Measurements from ENCODE around the gene ARFGAP2.
A peak's percentile ranks its signal among the peaks of the same experiment; 100 is the strongest.

The ARFGAP2 gene

DNA sequence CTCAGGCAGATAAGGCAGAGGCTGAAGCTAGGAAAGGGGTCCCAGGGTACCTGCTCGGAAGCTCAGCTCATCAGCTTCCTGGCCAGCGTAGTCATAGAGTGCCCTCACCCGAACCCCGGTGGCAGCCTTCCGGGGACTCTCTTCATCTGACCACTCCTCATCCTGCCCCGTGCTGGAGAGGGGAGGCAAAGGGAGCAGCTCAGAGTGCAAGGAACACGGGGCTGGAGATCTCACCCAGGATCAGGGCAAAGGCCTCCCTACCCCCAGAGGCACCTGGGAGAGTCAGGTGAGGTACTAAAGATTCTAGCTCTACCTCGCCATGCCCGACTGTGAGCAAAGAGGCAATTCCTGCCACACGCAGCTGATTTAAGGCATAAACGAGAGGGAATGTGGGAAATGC lies 1.6 kb upstream of the ARFGAP2 start:
- TF ChIP-seq SPI1 (IDR thresholded peaks at IDR 0.05; ENCODE audit: borderline replicate concordance, low read depth) (no peak), REST (IDR thresholded peaks at IDR 0.05; ENCODE audit: insufficient replicate concordance, low read depth) (no peak), POLR2AphosphoS5 (IDR thresholded peaks at IDR 0.05; ENCODE audit: low read depth) (no peak), GABPA (IDR thresholded peaks at IDR 0.05; ENCODE audit: low read depth) (no peak), CTCF (IDR thresholded peaks at IDR 0.05; ENCODE audit: insufficient read depth, low read length) (no peak)
- Histone ChIP-seq H3K27me3 (ENCODE audit: insufficient read depth, poor library complexity, severe bottlenecking) (no peaks in the 10 kb centered on the region), H3K4me3 (replicated peaks; ENCODE audit: insufficient read depth, low read length) (no peak overlapping the region), H3K27ac (replicated peaks) (peak overlapping the region; percentile 93)
- no peak for DNase-seq (ENCODE audit: low read depth in 1 of 2, low spot score in 1 of 2)

DNA sequence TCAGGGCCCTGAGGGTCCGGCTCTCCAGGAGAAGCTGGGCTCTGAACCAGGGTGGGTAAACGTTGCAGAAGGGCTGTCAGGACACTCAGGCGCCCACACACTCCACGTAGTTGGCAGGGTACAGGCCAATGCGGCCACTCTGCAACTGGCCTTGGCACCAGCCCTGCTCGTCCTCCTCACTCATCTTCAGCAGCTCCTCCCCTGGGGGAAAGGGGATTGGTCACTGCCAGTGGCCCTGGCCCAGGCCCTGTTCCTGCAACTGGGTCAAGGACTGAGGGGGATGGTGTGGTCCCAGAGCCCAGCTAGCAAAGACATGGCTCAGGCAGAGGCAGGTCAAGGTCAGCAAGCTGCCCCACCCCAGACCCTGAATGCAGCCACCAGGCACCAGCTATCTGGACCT lies 1.2 kb upstream of the ARFGAP2 start:
- DNase-seq (ENCODE audit: low read depth in 1 of 2, low spot score in 1 of 2) = no peak
- H3K4me3 ChIP-seq (replicated peaks; ENCODE audit: insufficient read depth, low read length) = no peak overlapping the region
- no peaks in the 10 kb centered on the region for H3K27me3 ChIP-seq (ENCODE audit: insufficient read depth, poor library complexity, severe bottlenecking)
- H3K27ac ChIP-seq (replicated peaks) = peak overlapping the region; percentile 93
- TF ChIP-seq POLR2AphosphoS5 (IDR thresholded peaks at IDR 0.05; ENCODE audit: low read depth) = no peak
- no peak for TF ChIP-seq GABPA (IDR thresholded peaks at IDR 0.05; ENCODE audit: low read depth)
- TF ChIP-seq SPI1 (IDR thresholded peaks at IDR 0.05; ENCODE audit: borderline replicate concordance, low read depth) = no peak
- TF ChIP-seq REST (IDR thresholded peaks at IDR 0.05; ENCODE audit: insufficient replicate concordance, low read depth) = no peak
- no peak for TF ChIP-seq CTCF (IDR thresholded peaks at IDR 0.05; ENCODE audit: insufficient read depth, low read length)

- H3K27ac ChIP-seq (replicated peaks) = peak overlapping the region; percentile 93
- H3K4me3 ChIP-seq (replicated peaks; ENCODE audit: insufficient read depth, low read length) = peak overlapping the region; percentile 66
- DNase-seq (ENCODE audit: low read depth in 1 of 2, low spot score in 1 of 2) = peak; percentile 72 to 81
- H3K27me3 ChIP-seq (ENCODE audit: insufficient read depth, poor library complexity, severe bottlenecking) = no peaks in the 10 kb centered on the region
- TF ChIP-seq SPI1 (IDR thresholded peaks at IDR 0.05; ENCODE audit: borderline replicate concordance, low read depth) = peak; percentile 84
- no peak for TF ChIP-seq GABPA (IDR thresholded peaks at IDR 0.05; ENCODE audit: low read depth)
- peak; percentile 7; the same call in 1 of the 2 replicates for TF ChIP-seq POLR2AphosphoS5 (IDR thresholded peaks at IDR 0.05; ENCODE audit: low read depth)
- peak; percentile 61 for TF ChIP-seq CTCF (IDR thresholded peaks at IDR 0.05; ENCODE audit: insufficient read depth, low read length)
Measured at GRCh38 chr11:47177229-47177845, 658 bp upstream of the ARFGAP2 start.

Data from HL-60 (cell line).